ENCODE data around the gene EFEMP1. TPM values are rescaled to one million over a fixed set of nuclear protein-coding genes. Genes with fewer than 3 reads are reported as not detected.

Gene EFEMP1
- polyA plus RNA-seq, 1 of the 3 experiments (the other 2 are of a cell fraction): 1,015 TPM

GRCh38 chr2:55926246-55926645 is 2.7 kb upstream of the EFEMP1 start:
- H4K20me1 ChIP-seq (ENCODE audit: insufficient read depth): no peaks in the 10 kb centered on the region
- H3K4me3 ChIP-seq (ENCODE audit: low read depth in 2 of 2, low read length in 1 of 2): no peak overlapping the region
- H3K9ac ChIP-seq: no peak overlapping the region
- DNase-seq: no peak
- H3K9me2 ChIP-seq: no peaks in the 10 kb centered on the region
- no peak overlapping the region for H3K4me2 ChIP-seq
- H3K27ac ChIP-seq (ENCODE audit: low read depth in 2 of 2, low read length in 1 of 2): no peak overlapping the region
- H3F3A ChIP-seq (replicated peaks; ENCODE audit: insufficient read depth): peaks cover 3% of the 10 kb centered on the region
- WGBS (ENCODE audit: low lambda C conversion rate): 70% methylated on average over 1 of the region's 1 CpG
- H3K27me3 ChIP-seq (ENCODE audit: insufficient read depth): no peaks in the 10 kb centered on the region
- TF ChIP-seq RAD21 (IDR thresholded peaks at IDR 0.05; ENCODE audit: low read length): no peak
- TF ChIP-seq MEF2A (IDR thresholded peaks at IDR 0.05; ENCODE audit: borderline replicate concordance, low read depth): no peak
- TF ChIP-seq, protein P1, sequence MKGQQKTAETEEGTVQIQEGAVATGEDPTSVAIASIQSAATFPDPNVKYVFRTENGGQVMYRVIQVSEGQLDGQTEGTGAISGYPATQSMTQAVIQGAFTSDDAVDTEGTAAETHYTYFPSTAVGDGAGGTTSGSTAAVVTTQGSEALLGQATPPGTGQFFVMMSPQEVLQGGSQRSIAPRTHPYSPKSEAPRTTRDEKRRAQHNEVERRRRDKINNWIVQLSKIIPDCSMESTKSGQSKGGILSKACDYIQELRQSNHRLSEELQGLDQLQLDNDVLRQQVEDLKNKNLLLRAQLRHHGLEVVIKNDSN (IDR thresholded peaks at IDR 0.05; ENCODE audit: borderline replicate concordance, low read depth): no peak
- TF ChIP-seq TCF12 (IDR thresholded peaks at IDR 0.05): no peak
- no peak for TF ChIP-seq NFIC (IDR thresholded peaks at IDR 0.05; ENCODE audit: borderline replicate concordance)
- no peak for TF ChIP-seq IRF3 (IDR thresholded peaks at IDR 0.05; ENCODE audit: low read depth, low read length)
- TF ChIP-seq EZH2phosphoT487 (IDR thresholded peaks at IDR 0.05; ENCODE audit: borderline replicate concordance, low read depth): no peak
- TF ChIP-seq PBX3 (IDR thresholded peaks at IDR 0.05): no peak
- TF ChIP-seq REST (IDR thresholded peaks at IDR 0.05; ENCODE audit: low read depth, low read length): no peak
- no peak for TF ChIP-seq FOXM1 (IDR thresholded peaks at IDR 0.05; ENCODE audit: low read depth)
- TF ChIP-seq MXI1 (IDR thresholded peaks at IDR 0.05; ENCODE audit: low read depth, low read length): no peak
- no peak for TF ChIP-seq CHD2 (IDR thresholded peaks at IDR 0.05; ENCODE audit: low read length, partially characterized antibody)
- no peak for TF ChIP-seq EP300 (IDR thresholded peaks at IDR 0.05; ENCODE audit: borderline replicate concordance in 1 of 2, low read depth in 1 of 2, low read length in 1 of 2)
- peaks cover 26% of the 10 kb centered on the region for H3K79me2 ChIP-seq (ENCODE audit: insufficient read depth)
- peaks cover 0 to 10% of the 10 kb centered on the region in 2 experiments for H3K36me3 ChIP-seq (replicated peaks in 1 of 2; ENCODE audit: control insufficient read depth in 1 of 2, insufficient read depth in 2 of 2, low read length in 1 of 2)
- peak overlapping the region; percentile 6; the same call in 1 of the 2 replicates for H2AFZ ChIP-seq (ENCODE audit: low read depth)
- CTCF ChIA-PET: no interaction called here
- H3K9me3 ChIP-seq: no peaks in the 10 kb centered on the region
- no peaks in the 10 kb centered on the region for H3K4me1 ChIP-seq (ENCODE audit: control insufficient read depth in 1 of 2, insufficient read depth in 2 of 2, low read depth in 1 of 2, low read length in 1 of 2)
- POLR2A ChIA-PET: no interaction called here

Data from SK-N-SH (cell line).